Transverse colon (tissue), 3 donors: ENCODE data around the gene SPG11.

Experiments used
- CTCF ChIP-seq, 5 experiments: fragments of 200-600 bp in 3 of 5; fragments of 450-650 bp in 2 of 5; sonication (generic) in 3 of 5; IDR thresholded peaks; 1 replicate in 2 of 5; 2 replicates in 3 of 5; pipeline ENCODE4 v1.5.1; 2016 to 2017; ENCODE audit warnings: antibody characterized with exemption in 5 of 5, inconsistent platforms in 3 of 5, mild to moderate bottlenecking in 2 of 5, moderate library complexity in 1 of 5
- EP300 ChIP-seq: sonication (generic); formaldehyde crosslinking; IDR thresholded peaks from one replicate; pipeline ENCODE4 v1.6.1; 2017; ENCODE audit warnings: antibody characterized with exemption, low read depth
- POLR2A ChIP-seq: fragments of 450-650 bp; IDR thresholded peaks from one replicate; pipeline ENCODE4 v1.6.1; 2016; ENCODE audit warnings: antibody characterized with exemption, mild to moderate bottlenecking, moderate library complexity

- no peak for TF ChIP-seq CTCF (IDR thresholded peaks at IDR 0.05)
- TF ChIP-seq POLR2A = no peak
- TF ChIP-seq EP300 = no peak
Measured at GRCh38 chr15:44657378-44657777, 6.1 kb downstream of the SPG11 start.
